GM19025 (cell line): ENCODE results near the gene AOAH.
"Not testable (repeated sequence)": the region's sequence is repeated elsewhere in the genome, so short reads cannot be mapped to it uniquely, and the experiment has no call there.

Experiments
- ATAC-seq: cut with Tn5 transposase; IDR thresholded peaks from one replicate; pipeline ENCODE4 v1.9.1; 2021; ENCODE audit warnings: mild to moderate bottlenecking, low read depth, moderate library complexity; ENCODE audit not compliant: unreplicated experiment

AOAH gene

DNA sequence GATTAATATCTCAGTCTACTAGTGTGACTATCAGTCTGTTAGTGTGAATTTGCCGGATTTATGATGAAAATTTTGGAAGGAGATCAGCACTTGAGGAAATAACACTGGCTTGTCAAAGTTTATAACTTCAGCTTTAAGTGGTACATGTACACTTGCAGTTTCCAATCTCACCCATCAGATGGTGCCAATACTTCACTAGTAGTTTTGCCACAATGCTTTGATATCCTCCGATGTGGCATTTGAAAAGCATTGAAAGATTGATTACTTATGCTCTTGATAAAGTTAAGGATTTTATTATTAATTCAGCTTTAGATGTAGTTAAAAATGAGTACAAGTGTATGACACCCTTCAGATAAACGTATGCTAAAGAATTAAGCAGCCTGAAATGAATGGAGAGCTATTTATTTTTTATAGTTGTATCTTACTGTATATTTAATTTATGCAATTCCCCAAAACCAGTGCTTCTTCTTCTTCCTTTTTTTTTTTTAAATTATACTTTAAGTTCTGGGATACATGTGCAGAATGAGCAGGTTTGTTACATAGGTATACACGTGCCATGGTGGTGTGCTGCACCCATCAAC lies 236.4 kb downstream of the AOAH start:
- ATAC-seq, result no peak

GRCh38 chr7:36486336-36486735 lies 238.0 kb downstream of the AOAH start:
- ATAC-seq, result no peak

GRCh38 chr7:36484265-36484664 lies 240.0 kb downstream of the AOAH start:
- no peak for ATAC-seq

DNA sequence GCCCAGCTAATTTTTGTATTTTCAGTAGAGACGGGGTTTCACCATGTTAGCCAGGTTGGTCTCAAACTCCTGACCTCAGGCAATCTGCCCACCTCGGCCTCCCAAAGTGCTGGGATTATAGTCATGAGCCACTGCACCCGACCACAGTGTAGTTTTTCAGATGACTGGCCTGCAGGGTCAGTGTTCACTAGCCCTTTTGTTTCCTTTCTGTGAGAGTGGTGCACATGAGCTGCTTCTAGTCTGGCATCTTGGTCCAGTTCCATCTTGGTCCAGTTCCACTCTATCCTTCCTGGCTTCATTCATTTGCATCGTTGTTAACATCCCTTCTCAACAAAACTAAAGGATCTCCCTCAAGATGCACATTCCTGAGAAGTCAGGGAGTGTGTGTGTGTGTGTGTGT lies 240.4 kb downstream of the AOAH start:
- ATAC-seq, result not testable (repeated sequence)

DNA sequence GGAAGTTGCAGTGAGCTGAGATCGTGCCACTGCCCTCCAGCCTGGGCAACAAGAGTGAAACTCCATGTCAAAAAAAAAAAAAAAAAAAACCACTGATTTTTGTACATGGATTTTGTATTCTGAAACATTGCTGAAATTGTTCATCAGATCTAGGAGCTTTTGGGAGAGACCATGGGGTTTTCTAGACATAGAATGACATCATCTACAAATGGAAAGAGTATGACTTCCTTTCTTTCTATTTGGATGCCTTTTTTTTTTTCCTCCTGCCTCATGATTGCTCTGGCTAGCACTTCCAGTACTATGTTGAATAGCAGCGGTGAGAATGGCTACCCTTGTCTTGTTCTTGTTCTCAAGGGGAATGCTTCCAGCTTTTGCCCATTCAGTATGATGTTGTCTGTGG lies 245.5 kb downstream of the AOAH start:
- no peak for ATAC-seq

DNA sequence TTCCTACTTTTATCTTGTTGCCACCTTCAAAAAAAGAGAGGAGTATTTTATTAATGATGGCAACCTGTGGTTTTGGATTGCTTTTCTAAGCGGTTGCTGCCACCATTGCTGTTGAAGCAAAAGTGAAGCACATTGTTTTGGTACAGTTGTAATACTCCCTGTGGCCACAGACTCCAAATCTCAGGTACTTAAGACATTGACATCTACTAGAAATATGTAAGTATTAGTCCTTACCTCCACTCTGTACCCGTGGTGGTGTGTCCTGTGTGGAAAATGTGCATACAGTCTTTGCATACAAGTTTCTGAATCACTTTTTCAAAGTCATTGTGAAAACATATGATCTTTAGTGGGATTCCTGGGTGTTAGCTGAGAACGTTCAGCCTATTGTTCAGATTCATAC lies 248.9 kb downstream of the AOAH start:
- no peak for ATAC-seq

DNA sequence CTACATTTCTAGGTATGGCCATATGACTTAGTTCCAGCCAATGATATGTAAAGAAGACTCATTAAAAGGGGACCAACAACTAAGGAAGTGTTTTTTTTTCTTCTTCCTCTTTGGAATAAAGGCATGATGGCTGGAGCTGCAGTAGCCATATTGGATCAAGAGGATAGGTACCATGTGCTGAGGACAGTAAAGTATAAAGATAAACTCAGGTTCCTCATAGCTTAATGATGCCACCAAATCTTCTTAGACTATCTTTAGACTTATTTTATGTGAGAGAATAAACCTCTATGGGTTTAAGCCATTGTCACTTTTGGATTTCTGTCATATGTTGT lies 249.3 kb downstream of the AOAH start:
- no peak for ATAC-seq

DNA sequence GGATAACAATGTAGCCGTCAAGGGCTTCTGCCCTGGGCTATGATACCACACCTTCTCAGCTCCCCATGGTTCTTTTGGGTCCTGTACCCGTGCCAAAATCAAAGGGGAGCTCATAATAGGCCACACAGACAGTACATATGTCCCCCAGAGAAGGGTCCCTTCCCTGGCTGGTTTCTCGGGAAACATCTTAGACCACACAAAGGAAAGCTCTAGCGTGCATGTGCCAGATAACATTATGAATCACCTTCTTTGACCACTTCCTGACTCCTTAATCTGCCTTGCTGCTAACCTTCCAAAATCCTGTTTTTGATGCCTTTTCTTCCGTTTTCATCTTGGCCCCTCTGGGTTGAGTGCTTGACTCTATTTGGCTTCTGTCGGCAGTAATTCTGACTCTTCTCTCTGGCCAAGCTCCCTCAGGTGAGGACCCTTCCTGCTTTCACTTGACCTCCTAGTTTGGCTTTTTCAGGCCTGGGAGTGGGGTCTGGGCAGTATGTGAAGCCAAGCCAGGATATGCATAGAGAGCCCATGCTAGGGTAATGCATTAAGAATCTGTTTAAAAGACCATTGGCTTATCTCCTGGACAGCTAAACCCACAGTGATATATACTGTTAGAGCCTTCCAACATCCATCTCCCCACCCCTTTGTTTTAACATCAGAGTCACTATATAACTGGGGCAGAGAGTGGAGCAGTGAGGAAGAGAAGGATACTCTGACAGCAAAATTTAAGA lies 249.8 kb downstream of the AOAH start:
- no peak for ATAC-seq

- ATAC-seq, result no peak
Measured at GRCh38 chr7:36473454-36474282, 250.6 kb downstream of the AOAH start.

GRCh38 chr7:36472141-36472729 lies 252.1 kb downstream of the AOAH start:
- ATAC-seq, result no peak

GRCh38 chr7:36469236-36469635 lies 255.1 kb downstream of the AOAH start:
- ATAC-seq, result no peak

GRCh38 chr7:36468370-36469101 lies 255.8 kb downstream of the AOAH start:
- ATAC-seq, result no peak

DNA sequence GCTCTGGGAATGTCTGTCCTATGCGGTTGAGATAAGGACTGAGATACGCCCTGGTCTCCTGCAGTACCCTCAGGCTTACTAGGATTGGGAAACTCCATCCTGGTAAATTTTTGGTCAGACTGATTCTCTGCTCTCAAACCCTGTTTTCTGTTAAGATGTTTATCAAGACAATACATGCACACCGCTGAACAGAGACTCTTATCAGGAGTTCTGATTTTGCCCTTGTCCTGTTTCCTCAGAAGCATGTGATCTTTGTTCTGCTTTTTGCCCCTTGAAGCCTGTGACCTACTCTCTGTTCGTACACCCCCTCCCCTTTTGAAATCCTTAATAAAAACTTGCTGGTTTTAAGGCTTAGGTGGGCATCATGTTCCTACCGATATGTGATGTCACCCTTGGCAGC lies 258.3 kb downstream of the AOAH start:
- ATAC-seq, result not testable (repeated sequence)

DNA sequence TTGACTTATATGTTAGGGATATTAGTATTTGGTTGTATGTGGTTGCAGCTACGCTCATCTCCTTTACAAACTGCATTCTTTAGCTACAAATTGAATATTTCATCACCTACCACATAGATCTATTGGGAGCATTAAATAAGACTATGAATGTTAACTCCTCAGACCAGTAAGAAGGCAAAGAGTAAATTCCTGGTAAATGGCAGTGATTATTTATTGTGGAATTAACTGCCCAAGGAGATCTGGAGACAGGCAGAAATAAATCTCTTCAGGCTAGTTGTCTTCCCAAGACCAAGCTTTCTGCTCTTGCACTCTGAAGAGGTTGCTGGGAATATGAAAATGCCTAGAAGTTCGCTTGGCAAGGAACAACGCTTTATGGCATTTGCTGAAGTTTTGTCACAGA lies 260.0 kb downstream of the AOAH start:
- no peak for ATAC-seq
